ENCODE data around the gene HOXA6.

DNA sequence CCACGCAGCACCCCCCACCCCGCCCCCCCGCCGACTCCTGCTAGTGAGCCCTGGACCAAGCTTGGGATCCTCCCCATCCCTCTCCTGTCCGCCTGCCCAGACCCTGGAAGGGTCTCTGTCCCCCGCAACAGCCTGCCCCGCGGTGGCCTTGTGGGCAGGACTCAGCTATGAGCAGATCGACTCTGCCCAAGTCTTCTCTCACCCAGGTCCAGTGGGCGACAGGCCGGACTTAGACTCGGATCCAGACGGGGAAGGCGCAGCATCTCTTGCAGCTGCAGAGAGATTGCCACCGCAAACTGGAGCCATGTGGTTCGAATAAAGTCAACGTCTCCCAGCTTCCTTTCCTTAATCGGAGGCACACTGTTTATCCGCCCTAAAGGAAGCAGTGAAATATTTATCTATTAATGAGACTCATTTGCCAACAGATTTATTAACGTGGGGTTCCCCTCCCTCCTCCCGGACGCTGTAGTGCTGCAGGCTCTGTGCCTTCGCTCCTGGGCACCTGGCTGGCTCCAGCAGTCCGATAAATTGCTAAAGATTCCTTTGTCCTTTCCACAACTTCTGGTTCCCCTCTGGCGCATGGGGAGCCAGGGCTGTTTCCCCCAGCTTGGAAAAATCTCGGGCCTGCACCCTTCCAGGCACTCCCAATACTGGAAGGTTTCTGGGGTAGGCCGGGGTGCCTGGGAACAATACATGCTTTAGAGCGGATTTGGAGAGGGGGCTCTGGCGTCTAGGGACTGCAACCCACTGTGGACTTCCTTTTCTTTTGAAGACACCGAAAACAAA is 9.5 kb upstream of the HOXA6 start:
- TF ChIP-seq, protein P1, sequence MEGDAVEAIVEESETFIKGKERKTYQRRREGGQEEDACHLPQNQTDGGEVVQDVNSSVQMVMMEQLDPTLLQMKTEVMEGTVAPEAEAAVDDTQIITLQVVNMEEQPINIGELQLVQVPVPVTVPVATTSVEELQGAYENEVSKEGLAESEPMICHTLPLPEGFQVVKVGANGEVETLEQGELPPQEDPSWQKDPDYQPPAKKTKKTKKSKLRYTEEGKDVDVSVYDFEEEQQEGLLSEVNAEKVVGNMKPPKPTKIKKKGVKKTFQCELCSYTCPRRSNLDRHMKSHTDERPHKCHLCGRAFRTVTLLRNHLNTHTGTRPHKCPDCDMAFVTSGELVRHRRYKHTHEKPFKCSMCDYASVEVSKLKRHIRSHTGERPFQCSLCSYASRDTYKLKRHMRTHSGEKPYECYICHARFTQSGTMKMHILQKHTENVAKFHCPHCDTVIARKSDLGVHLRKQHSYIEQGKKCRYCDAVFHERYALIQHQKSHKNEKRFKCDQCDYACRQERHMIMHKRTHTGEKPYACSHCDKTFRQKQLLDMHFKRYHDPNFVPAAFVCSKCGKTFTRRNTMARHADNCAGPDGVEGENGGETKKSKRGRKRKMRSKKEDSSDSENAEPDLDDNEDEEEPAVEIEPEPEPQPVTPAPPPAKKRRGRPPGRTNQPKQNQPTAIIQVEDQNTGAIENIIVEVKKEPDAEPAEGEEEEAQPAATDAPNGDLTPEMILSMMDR (IDR thresholded peaks at IDR 0.05), result no peak
- TF ChIP-seq CREB1 (CRISPR knock-in tag; IDR thresholded peaks at IDR 0.05), result no peak
- no peak for TF ChIP-seq FOXP1 (CRISPR knock-in tag; IDR thresholded peaks at IDR 0.05; ENCODE audit: borderline replicate concordance)
- no peak for TF ChIP-seq TCF7 (CRISPR knock-in tag; IDR thresholded peaks at IDR 0.05; ENCODE audit: low read depth)
- TF ChIP-seq MYBL2 (CRISPR knock-in tag; IDR thresholded peaks at IDR 0.05), result no peak
